BJ (cell line): ENCODE measurements around the gene CNOT6. TPM values are rescaled to one million over a fixed set of nuclear protein-coding genes. Genes with fewer than 3 reads are reported as not detected.
"Not testable (repeated sequence)": the region's sequence is repeated elsewhere in the genome, so short reads cannot be mapped to it uniquely, and the experiment has no call there.

Source experiments
- CTCF ChIA-PET: fragments of 350-600 bp; formaldehyde crosslinking; extraction: SDS; loops from one replicate; lab custom pipeline; 2021; ENCODE audit warnings: antibody characterized with exemption, inconsistent platforms; lab: Yijun Ruan, JAX
- POLR2A ChIA-PET: fragments of 300-600 bp; sonication (Branson Sonifier 250); formaldehyde crosslinking; extraction: SDS; loops from one replicate; lab custom pipeline; 2021; ENCODE audit warnings: antibody characterized with exemption; lab: Charles Lee
- DNase-seq: peaks from one replicate; pipeline ENCODE4 v3.0.0-alpha.2; 2011; ENCODE audit warnings: low read depth
- H3K27me3 ChIP-seq: 2 replicates; pipeline ENCODE4 v1.6.0; 2011; ENCODE audit warnings: low read length; ENCODE audit not compliant: control insufficient read depth, insufficient read depth
- H3K36me3 ChIP-seq: 2 replicates; pipeline ENCODE4 v1.5.1; 2011; ENCODE audit warnings: low read length; ENCODE audit not compliant: control insufficient read depth, insufficient read depth
- H3K4me3 ChIP-seq: 2 replicates; pipeline ENCODE4 v1.5.1; 2011; ENCODE audit warnings: low read depth, mild to moderate bottlenecking, control low read depth, low read length
- CTCF ChIP-seq: IDR thresholded peaks from 2 replicates; pipeline ENCODE4 v1.5.1; 2011; ENCODE audit warnings: low read depth, mild to moderate bottlenecking, control low read depth, inconsistent platforms, low read length, moderate library complexity; ENCODE audit not compliant: insufficient read depth
- polyA plus RNA-seq: library from polyadenylated mRNA; depleted of rRNA; stranded (reverse); fragments of >200 nt; gene quantifications from 2 replicates; pipeline ENCODE4 v1.2.3, GENCODE V29; 2011

Gene CNOT6
- polyA plus RNA-seq, 1 experiment = 3.9 TPM

DNA sequence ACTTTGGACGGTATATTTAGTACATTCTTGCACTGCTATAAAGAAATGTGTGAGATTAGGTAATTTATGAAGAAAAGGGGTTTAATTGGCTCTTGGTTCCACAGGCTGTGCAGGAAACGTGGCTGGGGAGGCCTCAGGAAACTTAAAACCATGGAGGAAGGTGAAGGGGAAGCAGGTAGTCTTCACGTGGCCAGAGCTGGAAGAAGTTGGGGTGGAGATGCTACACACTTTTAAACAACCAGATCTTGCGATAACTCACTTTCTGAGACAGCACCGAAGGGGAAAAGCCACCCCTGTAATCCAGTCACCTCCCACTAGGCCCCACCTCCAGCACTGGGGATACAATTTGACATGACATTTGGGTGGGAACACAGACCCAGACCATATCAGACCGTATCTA lies 13.5 kb downstream of the CNOT6 start:
- CTCF ChIA-PET = interaction anchor here (0.6 to 1.4 kb wide), 3 partner anchors 8 to 1361 kb away, joined by 3 read pairs; no protein-coding TSS in a partner anchor
- no peak for TF ChIP-seq CTCF
- POLR2A ChIA-PET = no interaction called here
- H3K27me3 ChIP-seq = no peaks in the 10 kb centered on the region
- H3K36me3 ChIP-seq = no peaks in the 10 kb centered on the region
- H3K4me3 ChIP-seq = no peak overlapping the region
- DNase-seq = no peak

DNA sequence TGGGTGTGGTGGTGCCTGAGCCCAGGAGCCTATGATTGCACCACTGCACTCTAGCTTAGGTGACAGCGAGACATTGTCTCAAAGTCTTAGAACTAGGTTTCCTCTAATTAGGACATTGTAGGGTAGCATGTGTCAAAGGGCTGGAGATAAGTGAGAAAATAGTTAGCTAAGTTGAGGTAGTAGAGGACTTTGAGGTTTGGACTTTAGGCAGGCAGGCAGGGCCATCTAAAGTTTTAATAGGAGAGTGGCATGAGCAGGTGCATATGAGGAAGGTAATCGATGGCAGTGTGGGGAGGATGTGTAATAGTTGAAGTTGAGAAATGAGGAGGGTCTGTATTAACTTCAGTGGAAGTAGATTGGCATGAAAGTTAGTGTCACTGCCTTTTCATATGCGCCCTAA lies 21.1 kb downstream of the CNOT6 start:
- POLR2A ChIA-PET = no interaction called here
- Histone ChIP-seq H3K36me3 (no peaks in the 10 kb centered on the region), H3K27me3 (no peaks in the 10 kb centered on the region), H3K4me3 (no peak overlapping the region)
- DNase-seq = no peak
- TF ChIP-seq CTCF = no peak
- CTCF ChIA-PET = interaction anchor here (0.6 kb wide), 1 partner anchor 91 kb away, joined by 3 read pairs; no protein-coding TSS in a partner anchor

DNA sequence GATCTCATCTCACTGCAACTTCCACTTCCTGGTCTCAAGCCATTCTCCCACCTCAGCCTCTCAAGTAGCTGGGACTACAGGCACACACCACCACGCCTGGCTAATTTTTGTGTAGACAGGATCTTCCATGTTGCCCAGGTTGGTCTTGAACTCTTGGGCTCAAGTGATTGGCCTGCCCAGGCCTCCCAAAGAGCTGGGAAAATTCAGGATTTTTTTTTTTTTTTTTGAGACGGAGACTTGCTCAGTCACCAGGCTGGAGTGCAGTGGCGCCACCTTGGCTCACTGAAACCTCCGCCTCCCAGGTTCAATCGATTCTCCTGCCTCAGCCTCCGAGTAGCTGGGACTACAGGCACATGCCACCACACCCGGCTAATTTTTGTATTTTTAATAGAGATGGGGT lies 21.8 kb downstream of the CNOT6 start:
- H3K36me3 ChIP-seq, DNase-seq, H3K27me3 ChIP-seq, H3K4me3 ChIP-seq, POLR2A ChIA-PET, CTCF ChIA-PET: not testable (repeated sequence)

DNA sequence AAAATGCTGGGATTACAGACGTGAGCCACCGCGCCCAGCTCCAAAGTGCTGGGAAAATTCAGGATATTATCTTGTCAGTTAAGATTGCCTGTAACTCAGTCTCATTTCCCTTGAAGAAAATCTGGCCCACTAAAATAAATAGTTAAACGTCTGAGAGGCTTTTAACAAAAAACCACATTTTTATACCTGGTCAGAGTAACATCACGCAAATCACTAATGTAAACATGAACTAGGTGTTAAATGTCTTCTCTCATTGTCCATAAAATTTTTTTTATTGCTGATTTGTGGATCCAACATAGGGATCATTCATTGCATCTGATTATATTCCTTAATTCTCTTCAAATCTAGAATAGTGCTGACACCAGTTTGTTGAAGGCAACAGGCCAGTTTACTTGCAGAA lies 22.3 kb downstream of the CNOT6 start:
- DNase-seq = no peak
- no peak for TF ChIP-seq CTCF
- ChIA-PET POLR2A (no interaction called here), CTCF (no interaction called here)
- H3K27me3 ChIP-seq = no peaks in the 10 kb centered on the region
- H3K4me3 ChIP-seq = no peak overlapping the region
- no peaks in the 10 kb centered on the region for H3K36me3 ChIP-seq

DNA sequence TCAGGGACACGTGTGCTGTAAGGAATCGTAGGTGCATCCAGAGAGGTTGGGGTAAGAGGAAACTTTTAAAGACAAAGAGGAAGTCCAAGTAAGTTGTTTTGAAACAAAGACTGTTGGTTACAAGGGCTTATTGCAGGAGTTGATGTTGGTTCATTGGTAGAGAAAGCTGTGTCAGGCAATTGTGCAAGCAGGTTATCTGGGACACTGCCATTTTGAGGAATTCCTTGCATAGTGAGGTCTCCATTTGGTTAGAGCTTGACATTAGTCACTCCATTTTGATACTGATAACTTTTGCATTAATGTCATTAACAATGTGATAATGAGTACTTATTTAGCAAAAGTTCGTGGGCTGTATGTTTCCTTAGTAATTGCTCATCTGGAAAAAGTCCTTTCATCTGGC lies 24.9 kb downstream of the CNOT6 start:
- TF ChIP-seq CTCF = no peak
- DNase-seq = peak; percentile 7
- POLR2A ChIA-PET = no interaction called here
- Histone ChIP-seq H3K4me3 (no peak overlapping the region), H3K27me3 (no peaks in the 10 kb centered on the region), H3K36me3 (no peaks in the 10 kb centered on the region)
- CTCF ChIA-PET = no interaction called here

DNA sequence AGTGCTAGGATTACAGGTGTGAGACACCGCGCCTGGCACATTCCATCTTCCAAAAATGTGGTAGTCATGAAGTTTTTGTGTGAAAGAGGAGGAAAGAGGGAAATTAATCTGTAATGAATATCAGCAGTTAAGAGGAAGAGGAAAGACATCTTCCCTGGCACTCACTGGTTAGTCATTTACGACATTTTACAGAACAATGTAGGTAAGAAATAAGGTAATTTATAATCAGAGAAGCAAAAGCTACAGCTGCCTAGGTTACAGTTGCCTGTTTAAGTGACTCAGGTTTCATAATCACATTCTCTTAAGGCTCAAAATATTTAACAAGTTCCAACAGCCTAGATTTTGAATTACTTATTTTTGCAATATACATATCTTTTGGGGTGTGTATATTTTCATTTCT lies 26.9 kb downstream of the CNOT6 start:
- DNase-seq = no peak
- no peak for TF ChIP-seq CTCF
- Histone ChIP-seq H3K27me3 (no peaks in the 10 kb centered on the region), H3K36me3 (no peaks in the 10 kb centered on the region), H3K4me3 (no peak overlapping the region)
- POLR2A ChIA-PET = no interaction called here
- CTCF ChIA-PET = interaction anchor here (0.6 kb wide), 1 partner anchor 15 kb away, joined by 4 read pairs; no protein-coding TSS in a partner anchor
